ENCODE measurements around the gene GRK5.

- TF ChIP-seq CTCF (IDR thresholded peaks at IDR 0.05), result no peak
- TF ChIP-seq EZH2 (IDR thresholded peaks at IDR 0.05), result no peak
These were observed 186.5 kb downstream of the GRK5 start for GRCh38 chr10:119393845-119394244.
